ENCODE results near the gene ANKHD1.
A peak's percentile ranks its signal among the peaks of the same experiment; 100 is the strongest.

The ANKHD1 gene

DNA sequence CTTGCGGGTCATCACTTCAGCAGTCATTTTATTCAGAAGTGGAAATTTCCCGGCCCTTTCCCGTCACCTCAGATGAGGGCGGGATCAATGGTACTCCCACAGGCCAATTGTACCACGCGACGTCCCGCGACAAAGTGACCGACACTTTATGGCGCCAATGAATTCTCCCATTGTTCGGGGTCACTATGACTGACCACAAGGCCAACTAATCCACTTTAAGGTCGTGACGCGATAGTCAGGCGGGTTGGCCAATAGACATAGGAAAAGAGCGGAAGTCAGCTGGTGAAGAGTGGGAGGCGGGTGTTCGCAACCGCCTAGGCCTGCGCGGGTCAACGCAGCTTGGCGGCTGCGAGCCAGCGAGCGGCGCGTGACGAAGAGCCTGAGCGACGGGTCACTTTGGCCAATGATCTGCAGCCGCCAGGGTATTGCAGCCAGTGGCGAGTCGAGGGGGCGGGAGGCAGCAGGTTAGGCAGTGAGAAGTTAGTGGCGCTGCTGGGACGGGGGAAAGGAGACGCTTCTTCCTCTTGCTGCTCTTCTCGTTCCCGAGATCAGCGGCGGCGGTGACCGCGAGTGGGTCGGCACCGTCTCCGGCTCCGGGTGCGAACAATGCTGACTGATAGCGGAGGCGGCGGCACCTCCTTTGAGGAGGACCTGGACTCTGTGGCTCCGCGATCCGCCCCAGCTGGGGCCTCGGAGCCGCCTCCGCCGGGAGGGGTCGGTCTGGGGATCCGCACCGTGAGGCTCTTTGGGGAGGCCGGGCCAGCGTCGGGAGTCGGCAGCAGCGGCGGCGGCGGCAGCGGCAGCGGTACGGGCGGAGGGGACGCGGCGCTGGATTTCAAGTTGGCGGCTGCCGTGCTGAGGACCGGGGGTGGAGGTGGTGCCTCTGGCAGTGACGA is at the start of gene ANKHD1:
ANKHD1 (plus strand) TSS at position 472 of the 896 bp plus-strand sequence; CDS start at position 607, 135 bp downstream.
- peak; percentile 100 for DNase-seq (ENCODE audit: low read depth)

DNA sequence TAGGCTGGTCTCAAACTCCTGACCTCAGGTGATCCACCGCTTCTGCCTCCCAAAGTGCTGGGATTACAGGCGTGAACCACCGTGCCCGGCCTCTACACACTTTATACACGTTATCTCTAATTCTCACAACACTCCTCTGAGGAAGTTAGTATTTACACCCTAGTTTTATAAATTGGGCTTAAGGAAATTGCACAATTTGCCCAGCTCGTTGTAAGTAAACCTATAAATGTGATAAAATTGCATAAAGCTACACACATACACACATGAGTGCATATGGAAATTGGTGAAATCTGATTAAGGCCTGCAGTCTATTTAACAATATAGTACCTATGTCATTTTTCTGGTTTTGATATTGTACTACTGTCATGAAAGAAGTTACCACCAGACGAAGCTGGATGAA is 46.1 kb upstream of the ANKHD1 start:
- no peak for DNase-seq (ENCODE audit: low read depth)

- DNase-seq (ENCODE audit: low read depth) = no peak
These were observed 44.5 kb upstream of the ANKHD1 start for GRCh38 chr5:140356853-140357725.

DNA sequence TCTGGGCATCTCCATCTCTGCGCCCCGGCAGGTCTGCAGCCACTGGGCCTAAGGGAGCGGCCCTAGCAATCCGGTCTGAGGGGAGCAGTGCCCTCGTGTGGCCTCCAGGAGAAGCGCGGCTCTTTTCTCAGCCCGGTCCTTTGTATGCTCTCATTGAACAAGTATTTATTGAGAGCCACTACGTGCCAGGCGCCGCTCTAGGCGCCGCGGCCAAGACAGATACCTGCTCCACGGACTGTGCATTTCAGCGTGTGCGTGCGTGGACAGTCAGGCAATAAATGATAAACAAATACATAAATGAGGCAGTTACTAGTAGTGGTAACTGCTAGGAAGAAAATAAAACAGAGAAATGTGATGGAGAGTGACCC is 43.9 kb upstream of the ANKHD1 start:
- DNase-seq (ENCODE audit: low read depth) = peak; percentile 34

DNA sequence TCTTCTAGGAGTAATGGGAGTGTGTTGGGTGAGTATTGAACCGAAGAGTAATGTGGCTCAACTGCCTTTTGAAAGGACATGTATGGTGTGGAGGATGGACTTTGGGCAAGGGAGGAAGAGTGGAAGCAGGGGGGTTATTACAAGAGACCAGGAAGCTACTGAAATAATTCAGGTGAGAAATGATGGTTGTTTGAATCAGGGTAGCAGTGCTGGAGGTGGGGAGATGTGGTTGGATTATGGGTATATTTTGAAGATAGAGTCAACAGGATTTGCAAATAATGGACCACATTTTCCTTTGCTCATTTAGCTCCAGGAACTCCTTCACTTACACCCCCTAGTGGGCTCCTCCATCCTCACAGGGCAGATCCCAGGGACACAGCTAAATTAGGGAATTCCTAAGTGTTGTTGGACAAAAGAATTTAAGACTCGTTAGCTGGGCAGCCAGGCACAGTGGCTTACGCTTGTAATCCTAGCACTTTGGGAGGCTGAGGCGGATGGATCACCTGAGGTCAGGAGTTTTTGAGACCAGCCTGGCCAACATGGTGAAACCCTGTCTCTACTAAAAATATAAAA is 42.8 kb upstream of the ANKHD1 start:
- no peak for DNase-seq (ENCODE audit: low read depth)

GRCh38 chr5:140360101-140360500 is 41.5 kb upstream of the ANKHD1 start, which contains the start of gene SLC4A9:
TSS of gene SLC4A9 (plus strand) at chr5:140360194. CDS start at chr5:140360237, 43 bp downstream.
- DNase-seq (ENCODE audit: low read depth) = no peak

- DNase-seq (ENCODE audit: low read depth) = no peak
These were observed 40.8 kb upstream of the ANKHD1 start for GRCh38 chr5:140360681-140361479.

DNA sequence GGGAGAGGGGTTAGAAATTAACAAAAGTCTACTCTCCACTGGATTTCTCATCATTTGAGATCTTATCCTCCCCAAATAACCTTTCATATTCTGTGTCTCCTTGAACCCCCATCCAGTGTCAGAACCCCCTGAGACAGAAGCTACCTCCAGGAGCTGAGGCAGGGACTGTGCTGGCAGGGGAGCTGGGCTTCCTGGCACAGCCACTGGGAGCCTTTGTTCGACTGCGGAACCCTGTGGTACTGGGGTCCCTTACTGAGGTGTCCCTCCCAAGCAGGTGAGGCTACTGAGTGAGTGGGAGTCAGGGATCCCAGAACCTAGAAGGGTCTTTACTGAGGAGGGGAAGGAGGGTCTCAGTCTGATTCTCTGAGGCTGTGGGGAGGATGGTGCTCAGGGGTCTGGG is 39.7 kb upstream of the ANKHD1 start:
- DNase-seq (ENCODE audit: low read depth) = no peak

GRCh38 chr5:140362311-140362710 is 39.3 kb upstream of the ANKHD1 start:
- DNase-seq (ENCODE audit: low read depth) = no peak

GRCh38 chr5:140362875-140363630 is 38.6 kb upstream of the ANKHD1 start:
- DNase-seq (ENCODE audit: low read depth) = no peak

DNA sequence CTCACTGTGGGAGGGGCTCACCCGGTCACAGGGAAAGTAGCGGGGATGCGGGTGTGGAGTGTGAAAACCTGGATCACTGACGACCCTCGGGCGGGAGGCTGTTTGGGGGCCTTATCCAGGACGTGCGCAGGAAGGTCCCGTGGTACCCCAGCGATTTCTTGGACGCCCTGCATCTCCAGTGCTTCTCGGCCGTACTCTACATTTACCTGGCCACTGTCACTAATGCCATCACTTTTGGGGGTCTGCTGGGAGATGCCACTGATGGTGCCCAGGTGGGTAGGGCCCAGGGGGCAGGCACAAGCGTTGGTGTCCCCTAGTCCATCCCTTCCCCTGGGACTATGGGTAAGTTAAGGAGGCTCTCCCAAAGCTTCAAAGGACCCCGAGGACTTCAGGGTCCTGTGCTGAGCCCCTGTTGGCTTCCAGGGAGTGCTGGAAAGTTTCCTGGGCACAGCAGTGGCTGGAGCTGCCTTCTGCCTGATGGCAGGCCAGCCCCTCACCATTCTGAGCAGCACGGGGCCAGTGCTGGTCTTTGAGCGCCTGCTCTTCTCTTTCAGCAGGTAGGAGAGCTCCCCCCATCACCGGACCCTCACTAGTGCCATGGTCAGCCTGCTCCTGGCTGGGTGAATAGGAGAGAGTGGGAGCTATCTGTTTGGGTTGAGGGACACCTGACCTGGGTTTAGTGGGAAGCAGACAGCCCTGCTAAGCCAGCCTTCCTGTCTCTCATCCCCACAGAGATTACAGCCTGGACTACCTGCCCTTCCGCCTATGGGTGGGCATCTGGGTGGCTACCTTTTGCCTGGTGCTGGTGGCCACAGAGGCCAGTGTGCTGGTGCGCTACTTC is 37.8 kb upstream of the ANKHD1 start:
- DNase-seq (ENCODE audit: low read depth) = no peak

- DNase-seq (ENCODE audit: low read depth) = no peak
These were observed 37.2 kb upstream of the ANKHD1 start for GRCh38 chr5:140364472-140364765.

GRCh38 chr5:140365282-140365681 is 36.4 kb upstream of the ANKHD1 start:
- DNase-seq (ENCODE audit: low read depth) = no peak

- DNase-seq (ENCODE audit: low read depth) = no peak
These were observed 35.7 kb upstream of the ANKHD1 start for GRCh38 chr5:140365941-140366340.

DNA sequence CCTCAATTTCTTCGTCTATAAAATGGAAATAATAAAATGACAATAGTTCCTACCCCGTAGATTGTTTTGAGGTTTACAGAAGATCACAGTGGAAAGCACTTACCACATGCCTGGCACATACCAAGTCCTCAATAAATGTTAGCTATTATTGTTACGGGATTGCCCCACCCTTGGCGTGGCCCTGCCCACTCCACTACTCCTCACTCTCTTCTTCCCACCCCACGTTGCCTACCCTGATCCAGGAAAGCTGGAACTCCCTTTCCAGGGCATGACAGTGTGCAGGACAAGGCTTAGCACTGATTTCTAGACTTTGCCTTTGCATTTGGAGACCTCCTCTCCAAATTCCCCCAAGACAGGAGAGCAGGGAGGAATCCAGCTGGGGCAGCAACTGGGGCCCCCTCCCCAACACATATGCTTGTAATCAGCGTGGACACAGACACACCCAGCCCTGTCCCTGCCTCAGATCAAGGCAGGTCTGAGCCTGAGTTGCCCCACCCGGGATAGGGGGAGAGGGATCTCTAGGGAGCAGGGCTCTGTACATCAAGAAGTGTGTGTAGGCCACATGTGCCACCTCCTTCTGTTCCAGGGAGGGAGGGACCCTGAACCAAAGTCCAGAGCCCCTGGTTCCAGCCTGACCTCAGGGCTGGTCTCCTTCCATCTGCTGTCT is 34.9 kb upstream of the ANKHD1 start:
- no peak for DNase-seq (ENCODE audit: low read depth)

- DNase-seq (ENCODE audit: low read depth) = no peak
These were observed 34.2 kb upstream of the ANKHD1 start for GRCh38 chr5:140367256-140368013.

DNA sequence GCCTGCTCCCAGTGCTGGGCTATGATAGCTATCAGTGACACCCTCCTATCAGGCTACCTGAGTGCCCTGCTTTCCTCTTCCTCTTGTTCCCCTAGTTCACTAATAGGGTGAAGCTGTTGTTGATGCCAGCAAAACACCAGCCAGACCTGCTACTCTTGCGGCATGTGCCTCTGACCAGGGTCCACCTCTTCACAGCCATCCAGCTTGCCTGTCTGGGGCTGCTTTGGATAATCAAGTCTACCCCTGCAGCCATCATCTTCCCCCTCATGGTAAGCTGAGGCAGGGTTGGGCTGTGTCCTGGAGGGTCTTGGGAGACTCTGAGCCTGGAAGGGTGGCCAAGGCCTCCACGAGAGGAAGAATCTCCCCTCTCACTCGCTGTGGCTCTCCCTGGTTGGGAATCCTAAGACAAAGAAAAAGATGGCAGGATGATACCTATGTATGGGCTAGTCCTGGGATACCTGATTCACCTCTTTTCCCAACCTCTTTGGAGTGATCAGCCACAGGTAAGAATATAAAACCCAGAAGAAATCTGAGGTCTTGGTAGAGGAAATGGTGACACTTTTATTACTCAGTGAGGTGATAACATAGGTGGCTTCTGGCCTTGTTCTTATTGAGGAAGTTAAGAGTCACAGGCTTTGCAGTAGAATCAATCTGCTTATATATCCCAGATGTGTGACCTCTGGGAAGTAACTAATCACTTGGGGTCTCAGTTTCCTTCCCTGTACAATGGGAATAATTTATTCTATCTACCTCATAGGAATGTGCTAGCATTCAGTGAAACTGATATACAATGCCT is 30.1 kb upstream of the ANKHD1 start:
- DNase-seq (ENCODE audit: low read depth) = no peak

DNA sequence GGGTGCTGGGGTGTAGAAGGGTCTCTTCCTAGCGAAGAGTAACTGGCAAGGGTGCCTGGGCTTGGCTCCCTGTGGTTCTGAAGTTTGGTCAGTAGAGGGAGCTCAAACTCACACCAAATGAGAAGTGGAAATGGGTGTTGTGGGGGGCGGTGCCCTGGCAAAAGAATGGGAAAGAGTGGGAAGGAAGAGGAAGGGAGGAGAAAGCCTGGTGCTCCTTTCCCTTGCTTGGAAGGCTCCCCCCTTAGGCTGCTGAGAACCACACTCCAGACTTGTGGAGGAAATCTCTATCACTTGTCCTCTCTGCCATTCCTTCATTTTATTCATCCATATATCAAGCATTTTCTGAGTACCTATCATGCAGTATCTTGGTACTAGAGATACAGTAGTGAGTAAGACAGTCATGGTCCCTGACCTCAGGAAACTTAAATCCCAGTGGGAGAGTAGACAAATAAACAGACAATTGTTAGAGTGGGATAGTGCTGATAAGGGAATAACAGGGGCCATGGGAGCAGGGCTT is 28.6 kb upstream of the ANKHD1 start:
- peak; percentile 25 for DNase-seq (ENCODE audit: low read depth)

Measured in GM04503 (cell line).